ENCODE measurements around the gene SKAP1. TPM values are rescaled to one million over a fixed set of nuclear protein-coding genes. Genes with fewer than 3 reads are reported as not detected.

Gene SKAP1
- total RNA-seq, 1 donor from 2014 or later: not detected

DNA sequence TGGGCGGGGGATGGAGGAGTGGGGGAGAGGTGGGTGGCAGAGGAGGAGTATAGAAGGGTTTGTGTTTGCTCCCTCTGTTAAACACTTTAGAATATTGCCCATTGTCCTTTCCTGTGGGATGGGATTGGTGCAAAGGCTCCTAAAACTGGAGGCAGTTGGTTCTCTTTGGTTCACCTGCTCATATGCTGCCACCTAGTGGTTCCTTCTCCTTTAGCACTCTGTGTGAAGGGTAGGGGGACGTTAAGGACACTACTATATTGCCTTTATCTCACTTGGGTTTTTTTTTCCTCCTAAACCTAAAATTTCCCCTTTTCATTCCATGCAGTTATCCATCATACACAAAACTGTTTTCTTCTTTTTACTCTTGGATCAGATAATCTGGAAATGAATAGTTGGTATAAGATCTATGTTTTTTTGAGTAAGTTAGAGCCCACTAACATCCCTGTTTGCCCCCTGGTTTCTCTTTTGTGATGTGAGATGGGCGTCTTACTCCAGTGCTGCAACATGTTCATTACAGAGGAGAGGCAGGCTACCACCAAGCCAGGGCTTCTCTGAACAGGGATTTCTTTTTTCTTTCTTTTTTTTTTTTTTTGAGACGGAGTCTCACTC is 298.7 kb downstream of the SKAP1 start:
- peaks cover 4% of the 10 kb centered on the region for H3K9me3 Mint-ChIP-seq (ENCODE audit: unreplicated experiment)
- H3K27ac Mint-ChIP-seq (ENCODE audit: unreplicated experiment): peak overlapping the region; percentile 43
- peak; percentile 40 for DNase-seq
- H3K4me3 Mint-ChIP-seq (ENCODE audit: unreplicated experiment): no peak overlapping the region
- H3K36me3 Mint-ChIP-seq (ENCODE audit: unreplicated experiment): no peaks in the 10 kb centered on the region
- peaks cover 28% of the 10 kb centered on the region for H3K4me1 Mint-ChIP-seq (ENCODE audit: low read depth, unreplicated experiment)
- TF ChIP-seq, protein P1, sequence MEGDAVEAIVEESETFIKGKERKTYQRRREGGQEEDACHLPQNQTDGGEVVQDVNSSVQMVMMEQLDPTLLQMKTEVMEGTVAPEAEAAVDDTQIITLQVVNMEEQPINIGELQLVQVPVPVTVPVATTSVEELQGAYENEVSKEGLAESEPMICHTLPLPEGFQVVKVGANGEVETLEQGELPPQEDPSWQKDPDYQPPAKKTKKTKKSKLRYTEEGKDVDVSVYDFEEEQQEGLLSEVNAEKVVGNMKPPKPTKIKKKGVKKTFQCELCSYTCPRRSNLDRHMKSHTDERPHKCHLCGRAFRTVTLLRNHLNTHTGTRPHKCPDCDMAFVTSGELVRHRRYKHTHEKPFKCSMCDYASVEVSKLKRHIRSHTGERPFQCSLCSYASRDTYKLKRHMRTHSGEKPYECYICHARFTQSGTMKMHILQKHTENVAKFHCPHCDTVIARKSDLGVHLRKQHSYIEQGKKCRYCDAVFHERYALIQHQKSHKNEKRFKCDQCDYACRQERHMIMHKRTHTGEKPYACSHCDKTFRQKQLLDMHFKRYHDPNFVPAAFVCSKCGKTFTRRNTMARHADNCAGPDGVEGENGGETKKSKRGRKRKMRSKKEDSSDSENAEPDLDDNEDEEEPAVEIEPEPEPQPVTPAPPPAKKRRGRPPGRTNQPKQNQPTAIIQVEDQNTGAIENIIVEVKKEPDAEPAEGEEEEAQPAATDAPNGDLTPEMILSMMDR (IDR thresholded peaks at IDR 0.05; ENCODE audit: partially characterized antibody, unreplicated experiment): peak; percentile 75
- peaks cover 4% of the 10 kb centered on the region for H3K27me3 Mint-ChIP-seq (ENCODE audit: unreplicated experiment)

DNA sequence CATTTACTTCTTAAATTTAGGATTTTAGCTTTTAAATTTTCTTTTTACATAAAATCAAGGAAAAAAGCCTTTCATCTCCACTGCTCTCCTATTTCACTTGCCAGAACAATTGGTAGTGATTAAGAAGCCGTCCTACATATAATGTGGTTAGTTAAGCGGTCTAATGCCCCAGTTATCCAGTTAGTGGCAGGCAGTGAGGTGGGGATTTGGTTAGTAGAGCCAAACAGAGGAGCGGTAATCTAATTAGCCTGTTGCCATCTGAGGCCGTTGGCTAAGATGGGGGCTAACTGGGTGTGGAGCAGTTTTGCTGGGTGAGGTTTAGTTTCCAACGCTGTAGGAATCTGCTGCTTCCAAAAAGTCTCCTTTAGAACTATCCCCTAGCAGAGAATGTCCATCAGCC is 300.0 kb downstream of the SKAP1 start:
- Mint-ChIP-seq H3K4me1 (ENCODE audit: low read depth, unreplicated experiment) (peaks cover 38% of the 10 kb centered on the region), H3K36me3 (ENCODE audit: unreplicated experiment) (no peaks in the 10 kb centered on the region), H3K4me3 (ENCODE audit: unreplicated experiment) (peak overlapping the region; percentile 12), H3K27me3 (ENCODE audit: unreplicated experiment) (peaks cover 4% of the 10 kb centered on the region), H3K9me3 (ENCODE audit: unreplicated experiment) (peaks cover 9% of the 10 kb centered on the region), H3K27ac (ENCODE audit: unreplicated experiment) (peak overlapping the region; percentile 39)
- no peak for DNase-seq
- TF ChIP-seq, protein P1 (IDR thresholded peaks at IDR 0.05; ENCODE audit: partially characterized antibody, unreplicated experiment): no peak

DNA sequence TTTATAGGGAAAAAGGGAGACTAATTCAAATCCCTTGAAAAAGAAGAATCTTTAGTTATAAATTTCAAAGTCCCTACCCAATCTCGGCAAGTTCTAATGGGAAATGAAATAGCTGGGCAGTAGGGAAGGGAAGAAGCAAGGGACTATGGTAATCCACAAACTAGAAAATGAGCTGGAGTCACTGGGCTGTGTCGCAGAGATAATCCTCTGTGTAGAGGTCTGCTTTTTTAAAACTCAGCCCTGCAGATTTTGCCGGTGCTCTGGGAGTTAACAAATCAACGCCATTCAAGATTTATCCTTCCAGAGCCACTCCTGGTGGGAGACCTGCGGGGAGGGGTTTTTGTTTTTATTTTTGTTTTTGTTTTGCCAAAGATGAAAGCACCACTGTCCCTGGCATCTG is 301.6 kb downstream of the SKAP1 start:
- no peak for DNase-seq
- H3K36me3 Mint-ChIP-seq (ENCODE audit: unreplicated experiment): no peaks in the 10 kb centered on the region
- H3K4me3 Mint-ChIP-seq (ENCODE audit: unreplicated experiment): peak overlapping the region; percentile 30
- H3K27me3 Mint-ChIP-seq (ENCODE audit: unreplicated experiment): peaks cover 4% of the 10 kb centered on the region
- H3K4me1 Mint-ChIP-seq (ENCODE audit: low read depth, unreplicated experiment): peaks cover 43% of the 10 kb centered on the region
- H3K27ac Mint-ChIP-seq (ENCODE audit: unreplicated experiment): peak overlapping the region; percentile 80
- TF ChIP-seq, protein P1 (IDR thresholded peaks at IDR 0.05; ENCODE audit: partially characterized antibody, unreplicated experiment): no peak
- H3K9me3 Mint-ChIP-seq (ENCODE audit: unreplicated experiment): peaks cover 9% of the 10 kb centered on the region

DNA sequence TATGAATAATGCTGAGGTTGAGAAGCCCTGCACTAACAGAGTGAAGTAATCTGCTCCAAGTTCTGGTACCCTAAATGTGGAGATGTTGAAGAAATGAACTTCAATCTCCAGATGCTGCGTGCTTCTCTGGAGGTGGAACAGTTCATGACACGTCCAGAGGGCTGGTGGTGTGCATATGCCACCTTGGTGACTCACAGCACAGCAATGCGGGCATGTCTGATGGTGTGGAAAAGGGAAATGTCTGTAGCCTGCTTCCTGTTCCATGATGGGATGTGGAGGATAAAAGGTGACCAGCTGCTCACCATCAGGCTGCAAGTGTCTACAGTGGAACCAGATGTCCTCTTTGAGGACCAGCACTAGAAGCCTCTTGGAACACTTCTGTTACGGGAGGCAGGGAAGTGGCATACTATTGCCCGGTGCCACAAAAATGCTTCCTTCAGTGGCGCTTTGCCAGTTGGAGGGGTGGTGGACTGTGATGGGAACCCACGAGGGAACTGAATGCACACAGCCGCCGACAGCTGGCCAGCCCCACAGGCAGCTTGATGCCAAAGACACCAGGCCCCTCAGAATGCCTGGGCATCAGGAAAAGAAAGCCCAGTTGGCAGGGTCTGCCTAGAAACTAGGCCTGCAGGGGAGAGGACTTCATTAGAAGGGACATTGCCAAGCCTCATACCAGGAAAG is 302.5 kb downstream of the SKAP1 start:
- Mint-ChIP-seq H3K4me1 (ENCODE audit: low read depth, unreplicated experiment) (peaks cover 52% of the 10 kb centered on the region), H3K27me3 (ENCODE audit: unreplicated experiment) (peaks cover 7% of the 10 kb centered on the region), H3K9me3 (ENCODE audit: unreplicated experiment) (peaks cover 14% of the 10 kb centered on the region), H3K4me3 (ENCODE audit: unreplicated experiment) (peak overlapping the region; percentile 46), H3K27ac (ENCODE audit: unreplicated experiment) (peak overlapping the region; percentile 89), H3K36me3 (ENCODE audit: unreplicated experiment) (no peaks in the 10 kb centered on the region)
- DNase-seq: peak; percentile 33
- TF ChIP-seq, protein P1 (IDR thresholded peaks at IDR 0.05; ENCODE audit: partially characterized antibody, unreplicated experiment): no peak

DNA sequence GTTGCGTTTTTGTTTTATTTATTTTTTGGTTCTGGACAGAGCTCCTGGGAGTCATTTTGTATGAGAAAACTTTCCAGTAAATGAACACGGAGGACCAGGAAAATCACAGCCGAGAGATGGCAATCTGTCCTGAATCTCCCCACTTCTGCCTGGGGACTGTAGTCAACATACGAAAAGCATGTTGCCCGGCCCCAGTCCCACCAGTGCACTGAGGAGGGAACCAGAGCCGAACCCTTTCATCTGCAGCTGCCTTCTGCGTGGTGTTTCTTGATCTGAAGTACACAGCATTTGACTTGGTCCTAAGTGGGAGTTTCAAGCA is 303.5 kb downstream of the SKAP1 start:
- TF ChIP-seq, protein P1 (IDR thresholded peaks at IDR 0.05; ENCODE audit: partially characterized antibody, unreplicated experiment): no peak
- Mint-ChIP-seq H3K9me3 (ENCODE audit: unreplicated experiment) (peaks cover 15% of the 10 kb centered on the region), H3K27me3 (ENCODE audit: unreplicated experiment) (peaks cover 6% of the 10 kb centered on the region), H3K36me3 (ENCODE audit: unreplicated experiment) (no peaks in the 10 kb centered on the region), H3K4me1 (ENCODE audit: low read depth, unreplicated experiment) (peaks cover 60% of the 10 kb centered on the region), H3K4me3 (ENCODE audit: unreplicated experiment) (peak overlapping the region; percentile 28), H3K27ac (ENCODE audit: unreplicated experiment) (peak overlapping the region; percentile 89)
- no peak for DNase-seq
